GM19043 (cell line): ENCODE data around the gene RAP1GDS1.
"Not testable (repeated sequence)": the region's sequence is repeated elsewhere in the genome, so short reads cannot be mapped to it uniquely, and the experiment has no call there.

Experiments
- ATAC-seq: cut with Tn5 transposase; IDR thresholded peaks from one replicate; pipeline ENCODE4 v1.9.1; 2021; ENCODE audit warnings: low read depth; ENCODE audit not compliant: unreplicated experiment

The RAP1GDS1 gene

GRCh38 chr4:98343626-98344025 is 82.4 kb downstream of the RAP1GDS1 start:
- no peak for ATAC-seq

DNA sequence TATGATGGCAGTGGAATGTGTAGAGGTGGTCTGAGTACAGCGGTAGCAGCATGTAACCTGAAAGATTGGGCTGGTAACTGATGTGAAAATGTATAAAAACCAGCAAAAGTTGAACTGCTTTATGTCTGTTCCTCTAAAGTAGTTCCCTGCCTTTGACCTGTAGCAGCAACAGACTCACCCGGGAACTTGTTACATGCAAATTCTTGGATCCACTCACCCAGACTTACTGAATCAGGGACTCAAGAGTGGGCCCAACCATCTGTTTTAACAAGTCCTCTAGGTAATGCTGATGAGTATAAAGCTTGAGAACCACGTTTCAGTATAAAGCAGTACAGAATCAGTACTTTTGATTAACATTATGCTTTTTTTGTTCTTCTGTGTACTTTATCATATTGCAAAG is 84.7 kb downstream of the RAP1GDS1 start:
- ATAC-seq, result no peak

DNA sequence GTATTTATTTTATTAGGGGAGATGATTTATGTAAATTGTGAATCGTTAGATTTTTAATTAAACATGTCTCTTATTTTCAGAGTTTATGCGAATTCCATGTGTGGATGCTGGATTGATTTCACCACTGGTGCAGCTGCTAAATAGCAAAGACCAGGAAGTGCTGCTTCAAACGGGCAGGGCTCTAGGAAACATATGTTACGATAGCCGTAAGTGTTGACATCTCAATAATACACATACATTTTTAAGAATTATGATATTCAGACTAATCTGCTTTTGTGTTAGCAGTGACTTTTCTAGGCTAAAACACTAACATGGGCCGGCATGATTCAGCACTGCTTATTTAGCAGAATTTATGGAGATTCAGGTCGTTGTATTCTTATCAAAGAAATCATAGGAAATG is 91.2 kb downstream of the RAP1GDS1 start:
- ATAC-seq, result no peak

DNA sequence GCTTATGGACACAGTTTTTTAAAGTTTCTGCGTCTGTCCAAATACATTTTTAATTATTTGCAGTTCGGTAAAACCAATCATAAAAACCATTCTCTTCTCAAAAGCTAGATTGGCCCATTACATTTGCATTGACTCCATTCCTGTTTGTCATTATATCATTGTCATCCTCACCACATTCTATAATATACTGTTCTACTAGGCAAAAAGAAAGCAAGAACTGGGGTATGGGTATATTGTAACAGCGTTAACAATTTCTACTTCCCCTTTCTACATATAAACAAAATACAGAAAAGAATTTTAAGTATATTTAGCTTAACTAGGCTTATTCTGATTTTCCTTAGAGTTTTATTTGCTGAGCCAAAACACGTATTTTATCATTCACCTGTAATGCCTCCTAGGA is 91.8 kb downstream of the RAP1GDS1 start:
- ATAC-seq, result no peak

DNA sequence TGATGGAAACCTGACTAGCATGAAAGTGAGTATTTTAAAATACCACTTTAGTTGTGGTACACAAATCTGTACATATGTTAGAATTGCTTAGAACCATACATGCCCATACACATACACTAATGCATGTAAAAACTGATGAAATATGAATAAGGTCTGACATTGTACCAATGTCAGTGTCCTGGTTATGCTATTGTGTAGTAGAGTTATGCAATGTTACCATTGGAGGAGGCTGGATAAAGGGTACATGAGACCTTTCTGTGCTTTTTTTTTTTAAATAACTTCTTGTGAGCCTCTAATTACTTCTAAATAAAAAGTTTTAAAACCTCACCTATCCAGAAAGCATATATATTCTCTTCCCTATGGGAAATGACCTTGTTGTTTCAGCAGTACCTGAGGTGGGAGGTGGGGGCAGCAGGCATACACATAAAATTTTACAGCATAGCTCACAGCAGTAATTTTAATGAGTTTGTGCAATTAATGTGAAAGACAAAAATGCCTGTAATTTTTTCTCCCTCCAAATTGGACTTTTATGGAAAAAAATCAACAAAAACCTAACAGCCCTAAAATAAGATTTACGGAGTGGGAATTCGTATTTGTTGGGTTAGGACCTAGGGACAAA is 97.6 kb downstream of the RAP1GDS1 start:
- no peak for ATAC-seq

DNA sequence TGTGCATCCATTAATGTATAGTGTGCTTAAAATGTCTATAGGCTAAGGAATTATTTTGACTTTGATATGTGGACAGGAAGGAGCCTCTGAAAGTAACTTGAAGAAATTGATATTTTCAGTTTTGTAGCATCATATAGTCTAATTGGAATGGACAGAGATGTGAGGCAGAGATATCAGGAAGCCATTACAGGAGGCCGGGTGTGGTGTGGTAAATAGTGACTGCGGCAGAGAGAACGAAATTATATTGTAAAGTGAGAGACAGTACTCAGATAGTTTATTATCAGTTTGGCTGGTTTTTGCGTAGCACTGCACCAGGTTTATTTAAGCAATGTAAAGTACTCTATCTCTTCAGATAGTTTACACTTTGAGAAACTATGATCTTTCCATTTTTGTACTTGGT is 98.5 kb downstream of the RAP1GDS1 start:
- ATAC-seq, result no peak

- no peak for ATAC-seq
These were observed 102.2 kb downstream of the RAP1GDS1 start for GRCh38 chr4:98363431-98363830.

DNA sequence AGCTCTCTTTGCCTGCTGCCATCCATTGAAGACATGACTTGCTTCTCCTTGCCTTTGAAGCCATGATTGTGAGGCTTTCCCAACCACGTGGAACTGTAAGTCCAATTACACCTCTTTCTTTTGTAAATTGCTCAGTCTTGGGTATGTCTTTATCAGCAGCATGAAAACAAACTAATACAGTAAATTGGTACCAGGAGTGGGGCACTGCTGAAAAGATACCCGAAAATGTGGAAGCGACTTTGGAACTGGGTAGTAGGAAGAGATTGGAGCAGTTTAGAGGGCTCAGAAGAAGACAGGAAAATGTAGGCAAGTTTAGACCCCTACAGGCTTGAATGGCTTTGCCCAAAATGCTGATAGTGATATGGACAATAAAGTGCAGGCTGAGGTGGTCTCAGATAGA is 105.1 kb downstream of the RAP1GDS1 start:
- ATAC-seq, result not testable (repeated sequence)

DNA sequence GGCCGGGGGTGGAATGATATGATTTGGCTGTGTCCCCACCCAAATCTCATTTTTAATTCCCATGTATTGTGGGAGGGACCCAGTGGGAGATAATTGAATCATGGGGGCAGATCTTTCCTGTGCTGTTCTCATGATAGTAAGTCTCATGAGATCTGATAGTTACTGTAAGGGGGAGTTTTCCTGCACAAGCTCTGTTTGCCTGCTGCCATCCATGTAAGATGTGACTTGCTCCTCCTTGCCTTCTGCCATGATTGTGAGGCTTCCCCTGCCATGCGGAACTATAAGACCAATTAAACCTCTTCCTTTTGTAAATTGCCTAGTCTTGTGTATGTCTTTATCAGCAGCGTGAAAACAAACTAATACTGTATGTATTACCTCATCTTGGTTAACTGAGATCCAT is 106.8 kb downstream of the RAP1GDS1 start:
- ATAC-seq, result not testable (repeated sequence)

DNA sequence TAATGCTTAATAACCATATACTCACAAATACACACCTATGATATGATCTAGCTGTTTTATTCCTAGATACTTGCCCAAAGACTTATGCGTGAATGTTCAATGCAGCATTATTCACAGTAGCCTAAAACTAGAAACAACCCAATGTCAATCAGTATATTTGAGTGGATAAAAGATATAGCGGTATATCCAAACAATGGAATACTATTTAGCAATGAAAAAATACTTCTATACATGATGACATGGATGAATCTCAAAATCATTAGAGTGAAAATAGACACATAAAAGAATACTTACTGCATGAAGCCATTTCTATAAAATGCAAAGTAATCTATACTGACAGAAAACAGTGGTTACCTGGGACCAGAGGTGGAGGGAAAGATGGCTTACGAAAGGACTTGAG is 108.1 kb downstream of the RAP1GDS1 start:
- no peak for ATAC-seq

DNA sequence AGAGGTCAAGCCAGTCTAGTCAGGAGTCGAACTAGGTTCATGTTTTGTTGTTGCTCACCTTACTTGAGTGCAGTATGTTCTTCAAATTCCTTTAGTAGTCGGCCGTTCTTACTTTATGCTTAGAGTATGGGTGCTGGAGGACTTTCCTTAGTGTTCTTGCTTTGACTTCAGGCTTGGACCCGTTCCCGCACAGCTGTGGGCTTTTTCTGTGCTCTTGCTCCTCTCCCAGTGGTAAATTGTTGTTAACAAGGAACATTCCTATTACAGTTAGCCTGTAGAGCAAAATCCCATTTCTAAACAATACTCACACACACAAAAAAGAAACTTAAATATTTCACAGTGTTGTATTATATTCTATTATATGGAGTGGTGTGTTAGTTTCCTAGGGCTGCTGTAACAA is 113.5 kb downstream of the RAP1GDS1 start:
- no peak for ATAC-seq

DNA sequence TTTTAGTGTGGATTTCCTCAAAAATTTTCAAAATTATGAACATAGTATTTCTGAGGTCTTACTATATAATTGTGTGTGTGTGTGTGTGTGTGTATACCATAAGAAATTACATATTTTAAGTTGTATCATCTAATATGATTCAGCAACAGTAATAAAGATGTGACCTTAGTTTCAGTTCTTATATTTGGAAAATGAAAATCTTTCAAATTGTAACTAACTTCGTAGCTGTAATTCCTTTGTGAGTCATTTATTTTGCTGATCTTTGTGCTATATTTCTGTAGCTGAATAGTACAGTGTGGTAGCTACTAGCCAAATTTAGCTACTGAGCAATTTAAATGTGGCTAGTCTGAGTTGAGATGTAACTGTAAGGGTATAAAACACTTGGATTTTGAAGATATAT is 116.4 kb downstream of the RAP1GDS1 start:
- no peak for ATAC-seq

DNA sequence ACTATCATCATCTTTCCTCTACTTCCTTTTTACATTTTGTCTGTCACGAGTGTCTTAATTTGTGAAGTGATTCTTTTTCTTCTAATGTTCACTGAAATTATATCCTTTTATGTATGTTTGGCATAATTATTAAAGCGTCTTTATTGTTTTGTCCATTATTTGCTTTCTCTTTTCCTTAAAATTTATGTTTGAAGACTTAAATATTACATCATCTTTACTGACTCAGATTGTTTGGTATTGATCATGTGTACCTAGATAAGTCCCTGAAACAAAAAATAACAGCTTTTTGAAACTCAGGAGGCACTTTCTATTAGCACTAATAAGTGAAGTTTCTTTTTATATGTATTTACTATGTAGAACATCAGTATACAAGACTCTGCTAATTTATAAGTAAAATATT is 120.1 kb downstream of the RAP1GDS1 start:
- ATAC-seq, result no peak

DNA sequence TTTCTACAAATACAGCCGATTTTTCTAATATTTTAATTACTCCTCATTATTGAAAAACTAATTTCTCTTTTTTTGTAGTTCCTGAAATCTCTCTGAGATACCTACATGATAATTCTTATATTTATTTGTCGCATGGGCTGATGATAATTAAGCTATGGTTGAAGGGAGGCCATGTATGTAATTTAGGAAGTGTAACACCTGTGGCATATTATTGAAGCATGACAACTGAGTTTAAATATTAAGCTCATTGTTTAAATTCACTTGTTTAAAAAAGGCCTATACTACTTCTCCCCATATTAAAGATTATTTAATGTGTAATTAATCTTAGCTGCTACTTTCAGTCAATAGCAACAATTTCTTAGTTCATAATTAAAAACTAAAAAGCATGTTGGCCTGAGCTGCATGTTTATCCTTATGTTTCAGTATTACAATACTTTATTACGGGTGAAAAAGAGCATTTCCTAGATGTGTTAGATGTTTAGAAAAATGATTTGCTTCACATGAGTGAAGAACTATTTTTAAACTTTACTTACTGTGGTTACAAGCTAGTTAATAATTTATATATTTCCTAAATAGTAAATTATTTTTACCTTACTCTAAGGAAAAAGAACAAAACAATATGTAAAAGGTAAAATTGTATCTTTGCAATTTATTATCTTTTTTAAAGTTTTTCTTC is 122.4 kb downstream of the RAP1GDS1 start:
- ATAC-seq, result peak; percentile 86

DNA sequence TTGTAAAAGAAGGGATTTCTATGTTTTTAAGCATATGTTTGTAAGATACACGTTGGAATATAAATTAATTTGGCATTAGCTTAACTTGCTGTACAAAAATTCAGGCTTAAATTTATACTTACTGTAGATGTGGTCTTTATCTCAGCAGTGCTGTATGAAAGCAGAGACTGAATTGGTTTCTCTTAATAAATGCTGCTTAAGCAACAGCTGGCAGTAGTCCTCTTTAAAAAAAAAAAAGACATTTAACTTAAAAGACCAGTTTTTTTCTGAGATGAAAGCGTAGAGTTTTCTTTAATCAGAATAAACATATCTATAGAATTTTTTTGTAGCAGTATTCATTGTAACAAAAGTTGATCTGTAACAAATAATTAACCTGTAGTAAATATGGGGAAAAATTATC is 124.6 kb downstream of the RAP1GDS1 start:
- no peak for ATAC-seq

DNA sequence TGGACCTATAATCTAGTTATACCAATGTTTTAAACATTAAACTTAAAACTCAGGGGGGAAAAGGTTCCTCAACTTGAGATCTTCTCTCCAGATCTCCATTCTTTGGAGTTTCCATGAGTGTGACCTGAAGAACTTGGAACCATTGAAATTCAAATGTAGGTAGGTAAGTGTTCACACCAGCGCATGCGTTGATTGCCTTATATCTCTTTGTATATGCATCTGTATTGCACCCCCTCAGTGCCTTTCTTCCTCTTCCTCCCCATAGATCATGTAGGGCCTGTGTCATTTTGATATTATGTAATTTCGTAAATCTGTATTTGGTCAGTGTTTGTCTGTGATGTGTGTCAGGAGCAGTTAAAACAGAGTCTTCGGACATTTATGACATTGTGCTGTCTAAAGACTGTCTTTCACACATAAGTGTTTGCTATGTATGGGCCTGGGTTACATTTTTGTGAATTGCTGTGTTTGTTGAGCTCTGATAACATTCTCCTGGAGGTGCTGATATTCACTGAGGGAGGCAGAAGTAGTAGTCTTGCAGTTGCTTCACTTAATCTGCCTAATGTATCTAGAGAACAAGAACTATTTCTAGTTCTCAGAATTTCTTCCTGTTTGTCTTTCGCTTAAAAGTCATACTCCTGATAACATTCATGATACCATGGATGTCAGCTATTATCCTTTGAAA is 126.3 kb downstream of the RAP1GDS1 start:
- ATAC-seq, result no peak

GRCh38 chr4:98394134-98394533 is 132.9 kb downstream of the RAP1GDS1 start:
- ATAC-seq, result no peak

- ATAC-seq, result no peak
These were observed 138.7 kb downstream of the RAP1GDS1 start for GRCh38 chr4:98399915-98400314.

DNA sequence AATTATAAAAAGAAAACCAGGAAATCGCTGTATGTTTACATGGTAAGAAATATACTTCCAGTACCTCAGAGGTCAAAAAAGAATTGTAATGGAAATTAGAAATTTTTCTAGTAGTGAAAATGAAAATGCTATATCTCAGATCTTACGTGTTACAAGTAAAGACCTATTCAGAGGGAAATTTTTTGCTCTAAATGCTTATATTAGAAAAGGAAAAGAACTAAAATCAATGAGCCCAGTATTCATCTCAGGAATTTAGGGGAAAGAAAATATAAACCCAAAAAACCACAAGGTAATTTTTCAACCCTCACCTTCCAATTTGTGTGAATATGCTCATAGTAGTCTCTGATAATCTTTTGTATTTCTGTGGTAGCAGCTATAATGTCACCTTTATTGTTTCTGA is 145.6 kb downstream of the RAP1GDS1 start:
- ATAC-seq, result no peak

DNA sequence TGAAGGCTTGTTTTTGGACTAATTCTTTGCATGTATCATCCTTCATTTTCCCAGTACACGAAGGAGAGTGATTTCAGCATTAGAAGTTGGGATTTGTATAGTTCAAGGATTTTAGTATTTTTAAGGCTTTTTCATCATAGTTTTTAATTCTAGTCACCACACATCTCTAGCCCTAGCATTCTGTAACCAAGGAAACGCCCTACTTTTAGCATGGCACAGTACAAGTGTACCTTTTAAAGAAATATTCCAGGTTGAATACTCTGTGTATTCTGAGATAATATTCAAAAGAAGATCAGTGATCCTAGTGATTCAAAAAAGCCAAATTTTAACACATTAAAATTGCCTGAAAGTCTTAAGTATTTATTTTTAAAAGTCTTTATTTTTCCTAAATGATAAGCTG is 150.5 kb downstream of the RAP1GDS1 start:
- ATAC-seq, result no peak

GRCh38 chr4:98416844-98417243 is 155.7 kb downstream of the RAP1GDS1 start:
- ATAC-seq, result no peak

DNA sequence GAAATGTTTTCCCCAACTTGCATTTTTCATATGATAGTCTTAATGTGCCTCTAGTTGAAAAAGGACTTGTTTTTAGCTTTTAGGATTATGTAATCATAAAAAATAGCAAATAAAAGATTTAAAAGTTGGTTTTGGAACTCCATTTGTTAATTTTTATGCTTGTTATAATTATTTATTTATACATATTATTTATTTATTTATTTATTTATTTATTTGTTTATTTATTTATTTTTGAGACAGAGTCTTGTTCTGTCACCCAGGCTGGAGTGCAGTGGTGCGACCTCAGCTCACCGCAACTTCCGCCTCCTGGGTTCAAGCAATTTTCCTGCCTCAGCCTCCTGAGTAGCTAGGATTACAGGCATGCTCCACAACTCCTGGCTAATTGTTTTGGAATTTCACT is 159.0 kb downstream of the RAP1GDS1 start:
- not testable (repeated sequence) for ATAC-seq
